ENCODE results near the gene CRYBB2.

DNA sequence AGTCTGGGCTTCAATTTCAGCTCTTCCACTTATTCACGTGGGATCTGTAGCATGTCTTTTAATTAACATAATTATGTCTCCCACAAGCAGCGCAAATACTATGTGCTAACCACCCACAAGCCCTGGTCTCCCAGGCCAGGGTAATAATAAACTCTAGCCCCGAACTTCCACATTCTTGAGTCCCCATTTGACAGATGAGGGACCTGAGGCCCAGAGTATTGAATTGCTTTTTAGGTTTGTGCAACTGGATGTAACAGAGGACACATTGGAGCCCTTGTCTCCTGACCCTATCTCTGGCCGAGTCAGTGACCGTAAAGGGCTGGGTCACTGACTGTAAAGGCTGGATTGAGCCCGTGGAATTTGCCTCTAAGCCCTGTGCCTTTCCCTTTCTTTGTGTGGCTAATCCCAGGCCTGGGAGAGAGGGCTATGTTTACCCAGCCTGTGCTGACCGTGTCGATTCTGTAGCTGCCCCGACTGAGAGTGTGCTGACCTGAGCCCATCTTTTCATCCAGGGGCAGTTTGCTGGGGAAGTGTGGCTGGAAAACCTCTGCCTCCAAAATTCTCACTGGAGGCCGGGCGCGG lies 3.9 kb downstream of the CRYBB2 start:
- TF ChIP-seq, protein P1, sequence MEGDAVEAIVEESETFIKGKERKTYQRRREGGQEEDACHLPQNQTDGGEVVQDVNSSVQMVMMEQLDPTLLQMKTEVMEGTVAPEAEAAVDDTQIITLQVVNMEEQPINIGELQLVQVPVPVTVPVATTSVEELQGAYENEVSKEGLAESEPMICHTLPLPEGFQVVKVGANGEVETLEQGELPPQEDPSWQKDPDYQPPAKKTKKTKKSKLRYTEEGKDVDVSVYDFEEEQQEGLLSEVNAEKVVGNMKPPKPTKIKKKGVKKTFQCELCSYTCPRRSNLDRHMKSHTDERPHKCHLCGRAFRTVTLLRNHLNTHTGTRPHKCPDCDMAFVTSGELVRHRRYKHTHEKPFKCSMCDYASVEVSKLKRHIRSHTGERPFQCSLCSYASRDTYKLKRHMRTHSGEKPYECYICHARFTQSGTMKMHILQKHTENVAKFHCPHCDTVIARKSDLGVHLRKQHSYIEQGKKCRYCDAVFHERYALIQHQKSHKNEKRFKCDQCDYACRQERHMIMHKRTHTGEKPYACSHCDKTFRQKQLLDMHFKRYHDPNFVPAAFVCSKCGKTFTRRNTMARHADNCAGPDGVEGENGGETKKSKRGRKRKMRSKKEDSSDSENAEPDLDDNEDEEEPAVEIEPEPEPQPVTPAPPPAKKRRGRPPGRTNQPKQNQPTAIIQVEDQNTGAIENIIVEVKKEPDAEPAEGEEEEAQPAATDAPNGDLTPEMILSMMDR (IDR thresholded peaks at IDR 0.05 in 4 of 5, conservative IDR thresholded peaks at IDR 0.05 in 1 of 5): no peak
- no peak for TF ChIP-seq POLR2A (IDR thresholded peaks at IDR 0.05)
